ENCODE measurements around the gene AFF3.

AFF3 gene

DNA sequence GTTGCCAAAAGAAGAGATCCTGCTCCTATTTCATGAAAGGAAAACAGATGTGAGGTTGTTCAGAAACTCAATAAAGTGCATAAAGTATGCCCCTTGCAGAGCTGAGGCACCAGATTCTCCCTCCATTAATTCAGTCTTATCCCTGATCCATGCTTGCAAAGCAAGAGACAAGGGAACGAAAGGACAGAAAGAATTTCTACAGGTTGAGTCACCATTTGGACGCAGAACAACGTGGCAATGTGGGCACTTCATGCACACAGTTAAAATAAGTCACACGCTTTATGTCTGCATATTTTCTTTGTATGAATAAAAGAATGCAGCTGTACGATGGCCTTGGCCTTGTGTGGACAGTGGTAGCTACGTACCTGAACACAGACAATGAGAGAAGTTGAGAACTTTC is 330.8 kb downstream of the AFF3 start:
- no peak for DNase-seq (ENCODE audit: extremely low spot score)
- TF ChIP-seq, protein P1, sequence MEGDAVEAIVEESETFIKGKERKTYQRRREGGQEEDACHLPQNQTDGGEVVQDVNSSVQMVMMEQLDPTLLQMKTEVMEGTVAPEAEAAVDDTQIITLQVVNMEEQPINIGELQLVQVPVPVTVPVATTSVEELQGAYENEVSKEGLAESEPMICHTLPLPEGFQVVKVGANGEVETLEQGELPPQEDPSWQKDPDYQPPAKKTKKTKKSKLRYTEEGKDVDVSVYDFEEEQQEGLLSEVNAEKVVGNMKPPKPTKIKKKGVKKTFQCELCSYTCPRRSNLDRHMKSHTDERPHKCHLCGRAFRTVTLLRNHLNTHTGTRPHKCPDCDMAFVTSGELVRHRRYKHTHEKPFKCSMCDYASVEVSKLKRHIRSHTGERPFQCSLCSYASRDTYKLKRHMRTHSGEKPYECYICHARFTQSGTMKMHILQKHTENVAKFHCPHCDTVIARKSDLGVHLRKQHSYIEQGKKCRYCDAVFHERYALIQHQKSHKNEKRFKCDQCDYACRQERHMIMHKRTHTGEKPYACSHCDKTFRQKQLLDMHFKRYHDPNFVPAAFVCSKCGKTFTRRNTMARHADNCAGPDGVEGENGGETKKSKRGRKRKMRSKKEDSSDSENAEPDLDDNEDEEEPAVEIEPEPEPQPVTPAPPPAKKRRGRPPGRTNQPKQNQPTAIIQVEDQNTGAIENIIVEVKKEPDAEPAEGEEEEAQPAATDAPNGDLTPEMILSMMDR (IDR thresholded peaks at IDR 0.05; ENCODE audit: control extremely low read depth, extremely low read depth, low read depth, missing control alignments), result no peak
- CTCF ChIA-PET, result no interaction called here
- POLR2A ChIA-PET, result no interaction called here

GRCh38 chr2:99810225-99810624 is 332.2 kb downstream of the AFF3 start:
- no peak for DNase-seq (ENCODE audit: extremely low spot score)
- TF ChIP-seq, protein P1 (IDR thresholded peaks at IDR 0.05; ENCODE audit: control extremely low read depth, extremely low read depth, low read depth, missing control alignments), result no peak
- POLR2A ChIA-PET, result interaction anchor here (0.6 kb wide), 1 partner anchor 18 kb away, joined by 4 read pairs; no protein-coding TSS in a partner anchor
- CTCF ChIA-PET, result no interaction called here

- DNase-seq (ENCODE audit: extremely low spot score), result no peak
- CTCF ChIA-PET, result no interaction called here
- TF ChIP-seq, protein P1 (IDR thresholded peaks at IDR 0.05; ENCODE audit: control extremely low read depth, extremely low read depth, low read depth, missing control alignments), result no peak
- POLR2A ChIA-PET, result no interaction called here
Observed at GRCh38 chr2:99809259-99809900, 333.0 kb downstream of the AFF3 start.

GRCh38 chr2:99808361-99809200 is 333.8 kb downstream of the AFF3 start:
- ChIA-PET CTCF (no interaction called here), POLR2A (no interaction called here)
- TF ChIP-seq, protein P1 (IDR thresholded peaks at IDR 0.05; ENCODE audit: control extremely low read depth, extremely low read depth, low read depth, missing control alignments), result no peak
- no peak for DNase-seq (ENCODE audit: extremely low spot score)

- POLR2A ChIA-PET, result no interaction called here
- no peak for DNase-seq (ENCODE audit: extremely low spot score)
- TF ChIP-seq, protein P1 (IDR thresholded peaks at IDR 0.05; ENCODE audit: control extremely low read depth, extremely low read depth, low read depth, missing control alignments), result no peak
- CTCF ChIA-PET, result interaction anchor here (1.2 kb wide), 1 partner anchor 13 kb away, joined by 3 read pairs; no protein-coding TSS in a partner anchor
Observed at GRCh38 chr2:99806758-99807157, 335.6 kb downstream of the AFF3 start.

GRCh38 chr2:99805930-99806476 is 336.4 kb downstream of the AFF3 start:
- no peak for DNase-seq (ENCODE audit: extremely low spot score)
- ChIA-PET CTCF (no interaction called here), POLR2A (no interaction called here)
- TF ChIP-seq, protein P1 (IDR thresholded peaks at IDR 0.05; ENCODE audit: control extremely low read depth, extremely low read depth, low read depth, missing control alignments), result no peak
